Liver (tissue), 9 donors: ENCODE results near the gene PDGFD. TPM values are rescaled to one million over a fixed set of nuclear protein-coding genes. Genes with fewer than 3 reads are reported as not detected.

Experiments
- DNase-seq: peaks from one replicate; pipeline ENCODE4 v3.0.0-alpha.2; 2017; ENCODE audit warnings: low spot score
- H3K27ac ChIP-seq, 2 donors: one replicate each; pipeline ENCODE4 v1.7.0; 2013; ENCODE audit warnings: inconsistent platforms in 2 of 2, low read length in 2 of 2, control low read depth in 1 of 2, low read depth in 1 of 2, mild to moderate bottlenecking in 1 of 2
- H3K27me3 ChIP-seq, 4 donors: one replicate each; pipeline versions ENCODE4 v1.6.1 to v1.7.0; 2013; ENCODE audit warnings: low read length in 3 of 4, inconsistent platforms in 1 of 4, mild to moderate bottlenecking in 1 of 4, moderate library complexity in 1 of 4; ENCODE audit not compliant: control insufficient read depth in 4 of 4, insufficient read depth in 4 of 4
- H3K36me3 ChIP-seq, 4 donors: one replicate each; pipeline versions ENCODE4 v1.6.1 to v1.7.0; 2013; ENCODE audit warnings: low read length in 3 of 4, mild to moderate bottlenecking in 3 of 4, low read depth in 1 of 4, moderate library complexity in 1 of 4; ENCODE audit not compliant: control insufficient read depth in 4 of 4, insufficient read depth in 3 of 4
- H3K4me1 ChIP-seq, 4 donors: one replicate each; pipeline versions ENCODE4 v1.6.1 to v1.7.0; 2013; ENCODE audit warnings: low read length in 3 of 4, mild to moderate bottlenecking in 3 of 4, moderate library complexity in 1 of 4; ENCODE audit not compliant: control insufficient read depth in 4 of 4, insufficient read depth in 4 of 4
- H3K4me3 ChIP-seq, 3 donors: one replicate each; pipeline versions ENCODE4 v1.6.1 to v1.7.0; 2013; ENCODE audit warnings: low read length in 3 of 3, control low read depth in 1 of 3, low read depth in 1 of 3, mild to moderate bottlenecking in 1 of 3
- H3K9ac ChIP-seq, 2 donors: one replicate each; pipeline ENCODE4 v1.7.0; 2013; ENCODE audit warnings: low read length in 2 of 2, mild to moderate bottlenecking in 2 of 2, moderate library complexity in 2 of 2, control low read depth in 1 of 2, low read depth in 1 of 2
- H3K9me3 ChIP-seq, 4 donors: one replicate each; pipeline versions ENCODE4 v1.6.1 to v1.7.0; 2013; ENCODE audit warnings: low read length in 3 of 4; ENCODE audit not compliant: control insufficient read depth in 4 of 4
- EGR1 ChIP-seq, 2 donors: IDR thresholded peaks; 2 replicates each; pipeline ENCODE4 v1.6.1; 2016 to 2018; ENCODE audit warnings: antibody characterized with exemption in 2 of 2, low read depth in 2 of 2
- FOXA1 ChIP-seq: IDR thresholded peaks from 2 replicates; pipeline ENCODE4 v1.6.1; 2016; ENCODE audit warnings: antibody characterized with exemption
- FOXA2 ChIP-seq: IDR thresholded peaks from 2 replicates; pipeline ENCODE4 v1.6.1; 2016; ENCODE audit warnings: antibody characterized with exemption
- GABPA ChIP-seq, 2 donors: IDR thresholded peaks in 1 of 2; conservative IDR thresholded peaks in 1 of 2; 2 replicates each; pipeline ENCODE4 v1.6.1; 2016; ENCODE audit warnings: antibody characterized with exemption in 2 of 2, mild to moderate bottlenecking in 1 of 2, moderate library complexity in 1 of 2
- HNF4A ChIP-seq, 2 donors: conservative IDR thresholded peaks; 2 replicates each; pipeline ENCODE4 v1.6.1; 2016; ENCODE audit warnings: antibody characterized with exemption in 2 of 2, mild to moderate bottlenecking in 2 of 2
- HNF4G ChIP-seq: IDR thresholded peaks from 2 replicates; pipeline ENCODE4 v1.6.1; 2016; ENCODE audit warnings: antibody characterized with exemption
- JUND ChIP-seq, 2 donors: IDR thresholded peaks; 2 replicates each; pipeline ENCODE4 v1.6.1; 2016; ENCODE audit warnings: antibody characterized with exemption in 2 of 2
- NR2F2 ChIP-seq: IDR thresholded peaks from 2 replicates; pipeline ENCODE4 v1.6.1; 2016; ENCODE audit warnings: antibody characterized with exemption
- RAD21 ChIP-seq, 2 donors: IDR thresholded peaks; 2 replicates each; pipeline ENCODE4 v1.6.1; 2016; ENCODE audit warnings: antibody characterized with exemption in 2 of 2, mild to moderate bottlenecking in 2 of 2
- RXRA ChIP-seq, 2 donors: IDR thresholded peaks; 2 replicates each; pipeline ENCODE4 v1.6.1; 2017 to 2018; ENCODE audit warnings: antibody characterized with exemption in 2 of 2, mild to moderate bottlenecking in 1 of 2
- SP1 ChIP-seq: IDR thresholded peaks from 2 replicates; pipeline ENCODE4 v1.6.1; 2018; ENCODE audit warnings: antibody characterized with exemption, mild to moderate bottlenecking
- TAF1 ChIP-seq: conservative IDR thresholded peaks from 2 replicates; pipeline ENCODE4 v1.6.1; 2016; ENCODE audit warnings: antibody characterized with exemption, mild to moderate bottlenecking
- YY1 ChIP-seq: IDR thresholded peaks from 2 replicates; pipeline ENCODE4 v1.6.1; 2016; ENCODE audit warnings: antibody characterized with exemption, mild to moderate bottlenecking
- WGBS: extraction: QIAGEN DNeasy Blood & Tissue Kit; methylation state at CpG from one replicate; pipeline ENCODE4 v1.1.7; 2013; 5-methylcytosine and 5-hydroxymethylcytosine counted together
- polyA plus RNA-seq, 2 donors: library from polyadenylated mRNA; stranded (reverse) in 1 of 2; unstranded in 1 of 2; fragments of 200-250 nt in 1 of 2; fragments of >200 nt in 1 of 2; fragmentation: Nextera tagmentation in 1 of 2; extraction: Ambion mirVana in 1 of 2; gene quantifications; one replicate each; pipeline versions ENCODE4 v1.2.1 to v1.2.3, GENCODE V29; 2013 to 2015
- total RNA-seq, 2 donors: library from RNA; depleted of rRNA; stranded (reverse); fragments of >200 nt; gene quantifications; one replicate each; pipeline ENCODE4 v1.2.3, GENCODE V29; 2014
- TF ChIP-seq, protein P1 (sequence below): IDR thresholded peaks from 2 replicates; pipeline ENCODE4 v1.6.1; 2016; ENCODE audit warnings: antibody characterized with exemption
- TF ChIP-seq, protein P2 (sequence below): IDR thresholded peaks from 2 replicates; pipeline ENCODE4 v1.6.1; 2016; ENCODE audit warnings: antibody characterized with exemption, mild to moderate bottlenecking
- TF ChIP-seq, protein P3 (sequence below): IDR thresholded peaks from 2 replicates; pipeline ENCODE4 v1.6.1; 2016; ENCODE audit warnings: antibody characterized with exemption
- TF ChIP-seq, protein P4 (sequence below): IDR thresholded peaks from 2 replicates; pipeline ENCODE4 v1.6.1; 2016; ENCODE audit warnings: antibody characterized with exemption
- TF ChIP-seq, protein P5 (sequence below): fragments of 150-350 bp; IDR thresholded peaks from 2 replicates; pipeline ENCODE4 v1.5.1; 2017; ENCODE audit warnings: improper control_type of control experiment, low read depth, low read length; ENCODE audit not compliant: missing input control
- donor health status: healthy.
- donor health status: healthy.
- donor health status: healthy.
- donor health status: healthy.
- donor health status: healthy.

PDGFD gene
- total and polyA plus RNA-seq, 4 donors: 1.0 to 3.3 (median 2.1) TPM

DNA sequence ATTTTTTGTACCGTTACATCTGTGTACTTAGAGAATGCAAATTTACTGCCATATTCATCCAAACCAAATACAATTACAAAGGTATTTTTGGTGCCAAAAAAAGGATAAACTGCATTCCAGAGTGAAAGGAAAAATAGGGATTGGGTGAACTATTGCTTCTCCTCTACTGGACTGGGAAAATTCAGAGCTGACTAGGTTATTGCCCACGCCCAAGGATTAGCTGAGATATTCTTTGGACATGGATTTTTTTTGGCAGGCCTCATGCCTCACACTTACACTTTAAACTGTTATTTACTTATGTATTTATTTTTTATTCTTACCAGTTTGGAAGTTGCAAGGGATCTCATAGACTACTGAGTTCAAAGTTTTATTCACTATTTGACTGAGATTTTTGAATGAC is 203.8 kb downstream of the PDGFD start:
- no peak for DNase-seq
- TF ChIP-seq HNF4G (no peak), NR2F2 (no peak), GABPA (IDR thresholded peaks at IDR 0.05 in 1 of 2, conservative IDR thresholded peaks at IDR 0.05 in 1 of 2) (no peak), RXRA (IDR thresholded peaks at IDR 0.05) (no peak), FOXA2 (no peak), SP1 (no peak), JUND (IDR thresholded peaks at IDR 0.05) (no peak), YY1 (no peak), RAD21 (IDR thresholded peaks at IDR 0.05) (no peak), HNF4A (conservative IDR thresholded peaks at IDR 0.05) (no peak), EGR1 (IDR thresholded peaks at IDR 0.05; ENCODE audit: low read depth in 2 of 2) (no peak), FOXA1 (no peak), TAF1 (no peak)
- TF ChIP-seq, protein P1, sequence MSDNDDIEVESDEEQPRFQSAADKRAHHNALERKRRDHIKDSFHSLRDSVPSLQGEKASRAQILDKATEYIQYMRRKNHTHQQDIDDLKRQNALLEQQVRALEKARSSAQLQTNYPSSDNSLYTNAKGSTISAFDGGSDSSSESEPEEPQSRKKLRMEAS: no peak
- TF ChIP-seq, protein P2, sequence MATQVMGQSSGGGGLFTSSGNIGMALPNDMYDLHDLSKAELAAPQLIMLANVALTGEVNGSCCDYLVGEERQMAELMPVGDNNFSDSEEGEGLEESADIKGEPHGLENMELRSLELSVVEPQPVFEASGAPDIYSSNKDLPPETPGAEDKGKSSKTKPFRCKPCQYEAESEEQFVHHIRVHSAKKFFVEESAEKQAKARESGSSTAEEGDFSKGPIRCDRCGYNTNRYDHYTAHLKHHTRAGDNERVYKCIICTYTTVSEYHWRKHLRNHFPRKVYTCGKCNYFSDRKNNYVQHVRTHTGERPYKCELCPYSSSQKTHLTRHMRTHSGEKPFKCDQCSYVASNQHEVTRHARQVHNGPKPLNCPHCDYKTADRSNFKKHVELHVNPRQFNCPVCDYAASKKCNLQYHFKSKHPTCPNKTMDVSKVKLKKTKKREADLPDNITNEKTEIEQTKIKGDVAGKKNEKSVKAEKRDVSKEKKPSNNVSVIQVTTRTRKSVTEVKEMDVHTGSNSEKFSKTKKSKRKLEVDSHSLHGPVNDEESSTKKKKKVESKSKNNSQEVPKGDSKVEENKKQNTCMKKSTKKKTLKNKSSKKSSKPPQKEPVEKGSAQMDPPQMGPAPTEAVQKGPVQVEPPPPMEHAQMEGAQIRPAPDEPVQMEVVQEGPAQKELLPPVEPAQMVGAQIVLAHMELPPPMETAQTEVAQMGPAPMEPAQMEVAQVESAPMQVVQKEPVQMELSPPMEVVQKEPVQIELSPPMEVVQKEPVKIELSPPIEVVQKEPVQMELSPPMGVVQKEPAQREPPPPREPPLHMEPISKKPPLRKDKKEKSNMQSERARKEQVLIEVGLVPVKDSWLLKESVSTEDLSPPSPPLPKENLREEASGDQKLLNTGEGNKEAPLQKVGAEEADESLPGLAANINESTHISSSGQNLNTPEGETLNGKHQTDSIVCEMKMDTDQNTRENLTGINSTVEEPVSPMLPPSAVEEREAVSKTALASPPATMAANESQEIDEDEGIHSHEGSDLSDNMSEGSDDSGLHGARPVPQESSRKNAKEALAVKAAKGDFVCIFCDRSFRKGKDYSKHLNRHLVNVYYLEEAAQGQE: no peak
- TF ChIP-seq, protein P3, sequence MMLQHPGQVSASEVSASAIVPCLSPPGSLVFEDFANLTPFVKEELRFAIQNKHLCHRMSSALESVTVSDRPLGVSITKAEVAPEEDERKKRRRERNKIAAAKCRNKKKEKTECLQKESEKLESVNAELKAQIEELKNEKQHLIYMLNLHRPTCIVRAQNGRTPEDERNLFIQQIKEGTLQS: no peak
- TF ChIP-seq, protein P4, sequence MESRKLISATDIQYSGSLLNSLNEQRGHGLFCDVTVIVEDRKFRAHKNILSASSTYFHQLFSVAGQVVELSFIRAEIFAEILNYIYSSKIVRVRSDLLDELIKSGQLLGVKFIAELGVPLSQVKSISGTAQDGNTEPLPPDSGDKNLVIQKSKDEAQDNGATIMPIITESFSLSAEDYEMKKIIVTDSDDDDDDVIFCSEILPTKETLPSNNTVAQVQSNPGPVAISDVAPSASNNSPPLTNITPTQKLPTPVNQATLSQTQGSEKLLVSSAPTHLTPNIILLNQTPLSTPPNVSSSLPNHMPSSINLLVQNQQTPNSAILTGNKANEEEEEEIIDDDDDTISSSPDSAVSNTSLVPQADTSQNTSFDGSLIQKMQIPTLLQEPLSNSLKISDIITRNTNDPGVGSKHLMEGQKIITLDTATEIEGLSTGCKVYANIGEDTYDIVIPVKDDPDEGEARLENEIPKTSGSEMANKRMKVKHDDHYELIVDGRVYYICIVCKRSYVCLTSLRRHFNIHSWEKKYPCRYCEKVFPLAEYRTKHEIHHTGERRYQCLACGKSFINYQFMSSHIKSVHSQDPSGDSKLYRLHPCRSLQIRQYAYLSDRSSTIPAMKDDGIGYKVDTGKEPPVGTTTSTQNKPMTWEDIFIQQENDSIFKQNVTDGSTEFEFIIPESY: no peak
- TF ChIP-seq, protein P5, sequence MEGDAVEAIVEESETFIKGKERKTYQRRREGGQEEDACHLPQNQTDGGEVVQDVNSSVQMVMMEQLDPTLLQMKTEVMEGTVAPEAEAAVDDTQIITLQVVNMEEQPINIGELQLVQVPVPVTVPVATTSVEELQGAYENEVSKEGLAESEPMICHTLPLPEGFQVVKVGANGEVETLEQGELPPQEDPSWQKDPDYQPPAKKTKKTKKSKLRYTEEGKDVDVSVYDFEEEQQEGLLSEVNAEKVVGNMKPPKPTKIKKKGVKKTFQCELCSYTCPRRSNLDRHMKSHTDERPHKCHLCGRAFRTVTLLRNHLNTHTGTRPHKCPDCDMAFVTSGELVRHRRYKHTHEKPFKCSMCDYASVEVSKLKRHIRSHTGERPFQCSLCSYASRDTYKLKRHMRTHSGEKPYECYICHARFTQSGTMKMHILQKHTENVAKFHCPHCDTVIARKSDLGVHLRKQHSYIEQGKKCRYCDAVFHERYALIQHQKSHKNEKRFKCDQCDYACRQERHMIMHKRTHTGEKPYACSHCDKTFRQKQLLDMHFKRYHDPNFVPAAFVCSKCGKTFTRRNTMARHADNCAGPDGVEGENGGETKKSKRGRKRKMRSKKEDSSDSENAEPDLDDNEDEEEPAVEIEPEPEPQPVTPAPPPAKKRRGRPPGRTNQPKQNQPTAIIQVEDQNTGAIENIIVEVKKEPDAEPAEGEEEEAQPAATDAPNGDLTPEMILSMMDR: no peak
- H3K36me3 ChIP-seq: no peaks in the 10 kb centered on the region
- no peaks in the 10 kb centered on the region for H3K9me3 ChIP-seq
- H3K9ac ChIP-seq: no peak overlapping the region
- no peak overlapping the region for H3K27ac ChIP-seq
- H3K4me1 ChIP-seq: no peaks in the 10 kb centered on the region
- H3K4me3 ChIP-seq: no peak overlapping the region
- WGBS: 83% methylated on average over 2 of the region's 2 CpGs
- no peaks in the 10 kb centered on the region for H3K27me3 ChIP-seq
